HCT116 (cell line): ENCODE measurements around the gene CCDC117. TPM values are rescaled to one million over a fixed set of nuclear protein-coding genes. Genes with fewer than 3 reads are reported as not detected.
A peak's percentile ranks its signal among the peaks of the same experiment; 100 is the strongest.

ENCODE experiments used
- ATAC-seq: fragments of 200-7000 bp; cut with Tn5 transposase; 2 replicates; pipeline ENCODE4 v1.9.1; 2020; ENCODE audit warnings: mild to moderate bottlenecking, moderate library complexity
- BruUV-seq: library from RNA; stranded (reverse); fragments of 400-500 nt; replicated peaks from 2 replicates; lab custom pipeline; 2021; lab: Mats Ljungman, UMichigan
- CTCF ChIA-PET: fragments of 300-600 bp; sonication (Branson Sonifier 250); formaldehyde crosslinking; loops from one replicate; lab custom pipeline; 2021; ENCODE audit warnings: antibody characterized with exemption; lab: Charles Lee
- POLR2A ChIA-PET: fragments of 300-600, 350-600 bp; sonication (Branson Sonifier 250); formaldehyde crosslinking; loops from one replicate; lab custom pipeline; 2021; ENCODE audit warnings: antibody characterized with exemption; lab: Charles Lee
- RAD21 ChIA-PET, 2 experiments: fragments of 300-600 bp; sonication (Branson Sonifier 250); formaldehyde crosslinking; loops; one replicate each; lab custom pipeline; 2023; ENCODE audit warnings: low total read pairs in 2 of 2; ENCODE audit not compliant: uncharacterized antibody in 2 of 2, unreplicated experiment in 2 of 2, low non-redundant PET in 1 of 2; lab: Charles Lee
- DNase-seq: peaks from one replicate; pipeline ENCODE4 v3.0.0-alpha.2; 2010; ENCODE audit warnings: low read depth, low spot score
- H2AFZ ChIP-seq: fragments of 200-600 bp; shearing (Covaris generic), sonication (generic); 2 replicates; pipeline ENCODE4 v1.6.1; 2017; ENCODE audit warnings: low read depth, mixed run types, mixed read lengths, antibody characterized with exemption, low read length; ENCODE audit not compliant: poor library complexity, severe bottlenecking
- H3K27ac ChIP-seq: 2 replicates; pipeline ENCODE4 v1.5.1; 2012; ENCODE audit warnings: low read depth, low read length
- H3K27me3 ChIP-seq: fragments of 200-600 bp; sonication (generic); 2 replicates; pipeline ENCODE4 v1.6.1; 2016; ENCODE audit warnings: mixed run types, low read length, mixed read lengths; ENCODE audit not compliant: insufficient read depth
- H3K36me3 ChIP-seq, 2 experiments: fragments of 200-500 bp in 1 of 2; fragments of 200-600 bp in 1 of 2; sonication (Bioruptor generic) in 1 of 2; sonication (generic) in 1 of 2; 2 replicates each; pipeline versions ENCODE4 v1.5.1 to v1.6.1; 2014 to 2016; ENCODE audit warnings: low read length in 2 of 2, inconsistent platforms in 1 of 2, mixed read lengths in 1 of 2, mixed run types in 1 of 2; ENCODE audit not compliant: insufficient read depth in 2 of 2, control insufficient read depth in 1 of 2
- H3K4me1 ChIP-seq, 2 experiments: fragments of 200-600 bp in 1 of 2; sonication (generic) in 1 of 2; 2 replicates each; pipeline versions ENCODE4 v1.5.1 to v1.6.1; 2012 to 2017; ENCODE audit warnings: low read length in 2 of 2, inconsistent platforms in 1 of 2, mild to moderate bottlenecking in 1 of 2, mixed read lengths in 1 of 2, mixed run types in 1 of 2, moderate library complexity in 1 of 2; ENCODE audit not compliant: insufficient read depth in 2 of 2, control insufficient read depth in 1 of 2
- H3K4me2 ChIP-seq: fragments of 200-600 bp; sonication (generic); 2 replicates; pipeline ENCODE4 v1.6.1; 2017; ENCODE audit warnings: mixed run types, low read length, mixed read lengths
- H3K4me3 ChIP-seq, 2 experiments: fragments of 200-600 bp in 1 of 2; sonication (generic) in 1 of 2; replicated peaks in 1 of 2; 2 replicates each; pipeline ENCODE4 v1.5.1; 2011 to 2016; ENCODE audit warnings: low read length in 2 of 2, control low read depth in 1 of 2, low read depth in 1 of 2, mild to moderate bottlenecking in 1 of 2, mixed read lengths in 1 of 2, mixed run types in 1 of 2
- H3K79me2 ChIP-seq: fragments of 200-600 bp; sonication (generic); 2 replicates; pipeline ENCODE4 v1.6.1; 2017; ENCODE audit warnings: mild to moderate bottlenecking, mixed run types, low read length, moderate library complexity, mixed read lengths; ENCODE audit not compliant: insufficient read depth
- H3K9ac ChIP-seq: fragments of 200-600 bp; sonication (generic); 2 replicates; pipeline ENCODE4 v1.6.1; 2016; ENCODE audit warnings: low read length, mixed read lengths
- H3K9me2 ChIP-seq: fragments of 200-600 bp; sonication (generic), shearing (Covaris generic); 2 replicates; pipeline ENCODE4 v1.6.1; 2017; ENCODE audit warnings: mixed run types, mild to moderate bottlenecking, moderate library complexity; ENCODE audit not compliant: insufficient read depth
- H3K9me3 ChIP-seq, 2 experiments: fragments of 200-500 bp in 1 of 2; fragments of 200-600 bp in 1 of 2; sonication (Bioruptor generic) in 1 of 2; sonication (generic) in 1 of 2; 2 replicates each; pipeline ENCODE4 v1.6.1; 2014 to 2017; ENCODE audit warnings: low read length in 2 of 2, mixed read lengths in 2 of 2, inconsistent platforms in 1 of 2, low read depth in 1 of 2, mild to moderate bottlenecking in 1 of 2, mixed run types in 1 of 2, moderate library complexity in 1 of 2; ENCODE audit not compliant: control insufficient read depth in 1 of 2, insufficient read depth in 1 of 2
- H4K20me1 ChIP-seq: fragments of 200-600 bp; sonication (generic), shearing (Covaris generic); 2 replicates; pipeline ENCODE4 v1.6.1; 2017; ENCODE audit warnings: mixed run types, mild to moderate bottlenecking, moderate library complexity; ENCODE audit not compliant: insufficient read depth
- CEBPB ChIP-seq: IDR thresholded peaks from 2 replicates; pipeline ENCODE4 v1.6.1; 2012; ENCODE audit warnings: low read depth
- EGR1 ChIP-seq: IDR thresholded peaks from 2 replicates; pipeline ENCODE4 v1.6.1; 2012; ENCODE audit warnings: low read depth
- FOSL1 ChIP-seq: IDR thresholded peaks from 2 replicates; pipeline ENCODE4 v1.6.1; 2012; ENCODE audit warnings: low read depth
- POLR2AphosphoS5 ChIP-seq: IDR thresholded peaks from 2 replicates; pipeline ENCODE4 v1.6.1; 2011; ENCODE audit warnings: mild to moderate bottlenecking, low read depth, low read length, moderate library complexity
- RAD21 ChIP-seq: IDR thresholded peaks from 2 replicates; pipeline ENCODE4 v1.6.1; 2012; ENCODE audit warnings: low read depth, mild to moderate bottlenecking
- SP1 ChIP-seq: IDR thresholded peaks from 2 replicates; pipeline ENCODE4 v1.6.1; 2012; ENCODE audit warnings: low read depth
- SRF ChIP-seq: IDR thresholded peaks from 2 replicates; pipeline ENCODE4 v1.6.1; 2012; ENCODE audit warnings: low read depth
- TCF7L2 ChIP-seq: IDR thresholded peaks from 2 replicates; pipeline ENCODE4 v1.7.0; 2011; ENCODE audit warnings: borderline replicate concordance, inconsistent platforms; ENCODE audit not compliant: insufficient read depth, insufficient read length; ENCODE audit errors: extremely low read depth
- intact Hi-C: fragments of 100-400 bp; cut with micrococcal nuclease; formaldehyde crosslinking; loops from 2 replicates; pipeline ENCODE4 v1.10.0; 2022
- total RNA-seq: library from RNA; stranded (reverse); gene quantifications from one replicate; pipeline ENCODE4 v1.2.1, GENCODE V29; 2021; ENCODE audit not compliant: unreplicated experiment
- TF ChIP-seq, protein P1 (sequence below): IDR thresholded peaks from 2 replicates; pipeline ENCODE4 v1.6.1; 2011; ENCODE audit warnings: mild to moderate bottlenecking, low read length, moderate library complexity; ENCODE audit not compliant: insufficient replicate concordance; ENCODE audit errors: extremely low read depth
- TF ChIP-seq, protein P2 (sequence below), 3 experiments: fragments of 200-600 bp in 1 of 3; sonication (generic) in 1 of 3; IDR thresholded peaks in 2 of 3; conservative IDR thresholded peaks in 1 of 3; 2 replicates each; pipeline ENCODE4 v1.5.1; 2012 to 2017; ENCODE audit warnings: low read depth in 2 of 3, low read length in 2 of 3, antibody characterized with exemption in 1 of 3, borderline replicate concordance in 1 of 3, control low read depth in 1 of 3, mild to moderate bottlenecking in 1 of 3, mixed read lengths in 1 of 3, mixed run types in 1 of 3, moderate library complexity in 1 of 3; ENCODE audit not compliant: insufficient read depth in 1 of 3

Gene CCDC117
- total RNA-seq, 1 experiment from 2014 or later: 22.1 TPM

DNA sequence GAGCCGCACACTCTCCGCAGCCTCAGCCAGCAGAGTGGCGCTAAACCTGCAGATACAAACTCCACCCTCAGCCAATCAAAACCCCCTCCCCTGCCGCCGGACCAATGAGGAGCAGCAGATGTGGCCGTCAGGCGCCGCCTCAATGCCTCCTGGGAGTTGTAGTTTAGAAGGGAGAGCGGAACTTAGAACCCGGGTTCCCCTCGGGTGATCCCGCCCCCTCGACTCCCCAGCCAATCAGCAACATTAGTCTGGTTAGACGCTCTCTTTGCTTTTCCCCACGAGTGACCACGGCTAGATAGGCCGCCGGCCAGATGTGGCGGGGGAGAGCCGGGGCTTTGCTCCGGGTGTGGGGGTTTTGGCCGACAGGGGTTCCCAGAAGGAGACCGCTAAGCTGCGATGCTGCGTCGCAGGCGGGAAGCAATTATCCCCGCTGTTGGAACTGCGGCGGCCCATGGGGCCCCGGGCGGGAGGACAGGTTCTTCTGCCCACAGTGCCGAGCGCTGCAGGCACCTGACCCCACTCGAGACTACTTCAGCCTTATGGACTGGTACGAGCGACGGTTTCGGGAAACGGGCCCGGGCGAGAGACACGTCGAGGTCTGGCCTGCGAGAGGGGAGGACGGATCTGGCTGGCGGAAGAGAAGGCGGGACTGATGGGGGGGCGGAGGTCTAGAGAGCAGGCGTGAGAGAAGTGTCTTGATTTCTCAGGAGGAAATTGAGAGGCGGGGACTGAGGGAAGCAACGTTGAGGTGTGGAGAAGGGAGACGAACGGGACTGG lies 30.5 kb upstream of the CCDC117 start, which contains the start of the genes CHEK2 and HSCB (continued):
- TF ChIP-seq, protein P1, sequence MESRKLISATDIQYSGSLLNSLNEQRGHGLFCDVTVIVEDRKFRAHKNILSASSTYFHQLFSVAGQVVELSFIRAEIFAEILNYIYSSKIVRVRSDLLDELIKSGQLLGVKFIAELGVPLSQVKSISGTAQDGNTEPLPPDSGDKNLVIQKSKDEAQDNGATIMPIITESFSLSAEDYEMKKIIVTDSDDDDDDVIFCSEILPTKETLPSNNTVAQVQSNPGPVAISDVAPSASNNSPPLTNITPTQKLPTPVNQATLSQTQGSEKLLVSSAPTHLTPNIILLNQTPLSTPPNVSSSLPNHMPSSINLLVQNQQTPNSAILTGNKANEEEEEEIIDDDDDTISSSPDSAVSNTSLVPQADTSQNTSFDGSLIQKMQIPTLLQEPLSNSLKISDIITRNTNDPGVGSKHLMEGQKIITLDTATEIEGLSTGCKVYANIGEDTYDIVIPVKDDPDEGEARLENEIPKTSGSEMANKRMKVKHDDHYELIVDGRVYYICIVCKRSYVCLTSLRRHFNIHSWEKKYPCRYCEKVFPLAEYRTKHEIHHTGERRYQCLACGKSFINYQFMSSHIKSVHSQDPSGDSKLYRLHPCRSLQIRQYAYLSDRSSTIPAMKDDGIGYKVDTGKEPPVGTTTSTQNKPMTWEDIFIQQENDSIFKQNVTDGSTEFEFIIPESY: no peak
- TF ChIP-seq FOSL1 (no peak), SP1 (peak; percentile 95), TCF7L2 (peak; percentile 21), POLR2AphosphoS5 (peak; percentile 82)

DNA sequence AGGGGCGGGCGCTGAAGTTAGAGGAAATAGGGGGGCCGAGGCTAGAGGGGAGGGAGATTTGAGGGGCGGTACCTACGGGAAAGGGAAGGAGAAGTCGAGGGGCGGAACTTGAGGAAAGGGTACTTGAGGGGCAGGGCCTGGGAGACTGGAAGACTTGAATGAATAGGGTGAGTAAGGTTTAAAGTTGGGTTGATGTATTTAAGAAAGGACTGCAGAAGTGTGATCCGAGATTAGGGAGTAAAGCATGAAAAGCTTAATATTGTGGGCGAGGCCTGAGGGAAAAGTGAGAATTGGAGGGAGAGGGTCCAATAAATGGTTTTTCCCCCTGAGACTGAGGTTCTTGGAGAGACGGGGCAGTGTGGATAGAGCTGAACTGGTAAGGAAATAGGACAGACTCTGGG lies 29.9 kb upstream of the CCDC117 start:
- H3K4me1 ChIP-seq: peaks cover 6 to 32% of the 10 kb centered on the region in 2 experiments; a peak in 3 of 4 replicates
- no peak for ATAC-seq
- POLR2A ChIA-PET: interaction anchor here (1.2 kb wide), 1 partner anchor 34 kb away, joined by 3 read pairs; no protein-coding TSS in a partner anchor
- TF ChIP-seq POLR2AphosphoS5 (no peak), SRF (no peak), CEBPB (no peak), RAD21 (no peak), EGR1 (no peak)
- TF ChIP-seq, protein P2, sequence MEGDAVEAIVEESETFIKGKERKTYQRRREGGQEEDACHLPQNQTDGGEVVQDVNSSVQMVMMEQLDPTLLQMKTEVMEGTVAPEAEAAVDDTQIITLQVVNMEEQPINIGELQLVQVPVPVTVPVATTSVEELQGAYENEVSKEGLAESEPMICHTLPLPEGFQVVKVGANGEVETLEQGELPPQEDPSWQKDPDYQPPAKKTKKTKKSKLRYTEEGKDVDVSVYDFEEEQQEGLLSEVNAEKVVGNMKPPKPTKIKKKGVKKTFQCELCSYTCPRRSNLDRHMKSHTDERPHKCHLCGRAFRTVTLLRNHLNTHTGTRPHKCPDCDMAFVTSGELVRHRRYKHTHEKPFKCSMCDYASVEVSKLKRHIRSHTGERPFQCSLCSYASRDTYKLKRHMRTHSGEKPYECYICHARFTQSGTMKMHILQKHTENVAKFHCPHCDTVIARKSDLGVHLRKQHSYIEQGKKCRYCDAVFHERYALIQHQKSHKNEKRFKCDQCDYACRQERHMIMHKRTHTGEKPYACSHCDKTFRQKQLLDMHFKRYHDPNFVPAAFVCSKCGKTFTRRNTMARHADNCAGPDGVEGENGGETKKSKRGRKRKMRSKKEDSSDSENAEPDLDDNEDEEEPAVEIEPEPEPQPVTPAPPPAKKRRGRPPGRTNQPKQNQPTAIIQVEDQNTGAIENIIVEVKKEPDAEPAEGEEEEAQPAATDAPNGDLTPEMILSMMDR (IDR thresholded peaks at IDR 0.05 in 2 of 3, conservative IDR thresholded peaks at IDR 0.05 in 1 of 3; ENCODE audit: borderline replicate concordance in 1 of 3, insufficient read depth in 1 of 3, low read depth in 2 of 3, low read length in 2 of 3): no peak
- peak overlapping the region; percentile 82 for H3K9ac ChIP-seq
- H3K4me3 ChIP-seq: peak overlapping the region; percentile 78 to 94
- no peak overlapping the region for H2AFZ ChIP-seq
- peaks cover 9 to 22% of the 10 kb centered on the region in 2 experiments; a peak in 3 of 4 replicates for H3K36me3 ChIP-seq
- no peaks in the 10 kb centered on the region for H4K20me1 ChIP-seq
- peak overlapping the region; percentile 83 for H3K4me2 ChIP-seq
- DNase-seq: no peak
- RAD21 ChIA-PET: no interaction called here
- no peaks in the 10 kb centered on the region for H3K27me3 ChIP-seq
- no peaks in the 10 kb centered on the region for H3K9me3 ChIP-seq
- intact Hi-C loops: no loop called here
- BruUV-seq: no TSS peak
- H3K27ac ChIP-seq: peak overlapping the region; percentile 95
- peaks cover 52% of the 10 kb centered on the region for H3K79me2 ChIP-seq
- H3K9me2 ChIP-seq: no peaks in the 10 kb centered on the region
- CTCF ChIA-PET: no interaction called here
